GM03348 (cell line): ENCODE results near the gene TRNAU1AP.
"Not testable (repeated sequence)": the region's sequence is repeated elsewhere in the genome, so short reads cannot be mapped to it uniquely, and the experiment has no call there.

Experiments used
- DNase-seq: peaks from one replicate; pipeline ENCODE4 v3.0.0; 2012; ENCODE audit warnings: low spot score

The TRNAU1AP gene

GRCh38 chr1:28577052-28577678 lies 24.3 kb downstream of the TRNAU1AP start:
- no peak for DNase-seq

GRCh38 chr1:28577738-28578536 lies 25.1 kb downstream of the TRNAU1AP start:
- DNase-seq: no peak

DNA sequence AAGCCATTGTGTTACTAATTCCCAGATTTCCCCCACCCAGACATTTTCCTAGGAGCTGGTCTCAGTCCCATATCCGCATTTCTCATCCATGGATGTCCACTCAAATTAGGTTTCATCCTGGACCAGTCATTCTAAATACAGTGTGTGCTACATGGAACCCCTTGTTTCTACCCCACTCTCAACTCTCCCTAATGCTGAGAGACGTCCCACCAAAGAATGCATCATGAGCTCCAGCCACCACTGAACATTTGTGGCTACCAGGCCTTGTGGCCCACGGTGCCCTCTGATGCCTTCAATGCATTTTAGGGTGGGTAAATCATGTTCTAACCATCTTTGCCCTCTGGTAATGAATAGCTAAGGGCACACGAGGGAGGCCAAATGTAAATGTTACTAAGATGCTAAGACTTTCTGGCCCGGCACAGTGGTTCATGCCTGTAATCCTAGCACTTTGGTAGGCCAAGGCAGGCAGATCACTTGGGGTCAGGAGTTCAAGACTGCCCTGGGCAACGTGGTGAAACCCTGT lies 25.9 kb downstream of the TRNAU1AP start:
- no peak for DNase-seq

DNA sequence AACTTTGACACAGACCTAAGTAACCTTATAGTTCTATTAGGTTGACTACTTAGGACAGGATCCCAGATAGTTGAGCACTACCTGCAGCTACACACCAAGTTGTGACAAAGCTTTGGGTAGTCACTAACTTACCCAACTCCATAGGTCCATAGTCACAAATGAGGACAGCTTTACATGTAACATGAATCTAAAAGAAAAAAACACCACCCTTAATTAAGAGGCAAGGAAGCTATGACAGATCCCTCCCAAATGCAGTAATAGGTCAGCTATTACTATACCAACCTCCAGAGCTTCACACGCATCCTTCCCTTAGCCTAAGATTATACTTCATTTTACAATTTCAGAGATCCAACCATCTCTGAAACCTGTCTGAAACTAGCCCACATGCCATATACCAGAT lies 26.5 kb downstream of the TRNAU1AP start:
- no peak for DNase-seq

- peak; percentile 39 for DNase-seq
These were observed 28.0 kb downstream of the TRNAU1AP start for GRCh38 chr1:28580722-28581530.

DNA sequence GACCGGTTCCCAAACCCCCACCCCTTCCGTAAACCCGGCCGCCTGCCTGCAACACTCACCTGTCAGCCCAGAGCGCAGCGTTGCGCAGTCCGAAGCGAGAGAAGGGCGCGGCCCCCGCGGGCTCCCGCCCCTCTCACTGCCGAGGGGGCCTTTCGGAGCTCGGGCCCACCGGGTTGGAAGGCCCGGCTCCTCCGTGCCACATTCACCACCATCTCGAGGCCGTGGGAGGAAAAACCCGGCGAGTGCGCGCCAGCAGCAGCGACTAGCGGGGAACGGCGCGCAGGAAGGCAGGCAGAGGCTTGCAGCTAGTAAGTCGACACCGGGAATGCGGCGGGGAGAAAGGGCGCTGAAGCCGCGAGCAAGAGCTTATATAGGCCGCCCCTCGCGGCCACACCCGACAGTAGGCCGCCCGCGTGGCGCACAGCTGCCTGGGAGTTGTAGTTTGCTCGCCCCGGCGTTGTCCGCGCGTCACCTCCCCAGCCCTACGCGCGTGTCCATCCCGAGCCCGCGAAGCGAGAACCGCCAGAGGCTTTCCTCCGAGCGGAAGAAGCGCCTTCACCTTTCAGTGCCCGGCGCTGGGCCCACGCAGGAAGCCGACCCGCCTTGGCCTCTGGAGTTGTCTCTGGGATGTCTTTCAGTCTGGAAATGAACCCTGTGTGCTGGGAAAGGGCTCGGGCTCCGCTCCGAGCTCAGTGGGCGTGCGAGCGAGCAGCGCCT lies 28.8 kb downstream of the TRNAU1AP start:
- DNase-seq: peak; percentile 98

GRCh38 chr1:28582248-28582615 lies 29.3 kb downstream of the TRNAU1AP start:
- peak; percentile 62 for DNase-seq

DNA sequence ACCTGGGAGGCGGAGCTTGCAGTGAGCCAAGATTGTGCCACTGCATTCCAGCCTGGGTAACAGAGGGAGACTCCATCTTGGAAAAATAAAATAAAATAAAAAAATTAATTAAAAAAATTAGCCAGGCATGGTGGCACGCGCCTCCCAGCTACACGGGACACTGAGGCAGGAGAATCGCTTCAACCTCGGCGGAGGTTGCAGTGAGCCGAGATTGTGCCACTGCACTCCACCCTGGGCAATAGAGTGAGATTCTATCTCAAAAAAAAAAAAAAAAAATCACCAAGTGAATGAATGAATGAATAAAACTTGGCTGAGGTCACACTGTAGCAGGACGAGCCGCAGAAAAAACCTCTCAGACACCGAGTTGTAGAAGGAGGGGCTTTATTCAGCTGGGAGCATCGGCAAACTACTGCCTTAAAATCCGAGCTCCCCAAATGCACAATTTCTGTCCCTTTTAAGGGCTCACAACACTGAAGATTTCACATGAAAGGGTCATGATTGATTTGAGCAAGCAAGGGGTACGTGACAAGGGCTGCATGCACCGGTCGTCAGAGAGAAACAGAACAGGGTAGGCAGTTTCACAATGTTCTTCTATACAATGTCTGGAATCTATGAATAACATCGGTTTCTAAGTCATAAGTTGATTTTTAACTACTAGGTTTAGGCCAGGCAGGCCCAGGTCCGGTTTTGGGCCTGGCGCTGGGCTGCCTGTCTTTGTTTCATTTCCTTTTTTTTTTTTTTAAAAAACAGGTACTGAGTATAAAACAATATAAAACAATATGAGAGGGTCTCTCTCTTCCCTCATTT lies 33.9 kb downstream of the TRNAU1AP start:
- not testable (repeated sequence) for DNase-seq

DNA sequence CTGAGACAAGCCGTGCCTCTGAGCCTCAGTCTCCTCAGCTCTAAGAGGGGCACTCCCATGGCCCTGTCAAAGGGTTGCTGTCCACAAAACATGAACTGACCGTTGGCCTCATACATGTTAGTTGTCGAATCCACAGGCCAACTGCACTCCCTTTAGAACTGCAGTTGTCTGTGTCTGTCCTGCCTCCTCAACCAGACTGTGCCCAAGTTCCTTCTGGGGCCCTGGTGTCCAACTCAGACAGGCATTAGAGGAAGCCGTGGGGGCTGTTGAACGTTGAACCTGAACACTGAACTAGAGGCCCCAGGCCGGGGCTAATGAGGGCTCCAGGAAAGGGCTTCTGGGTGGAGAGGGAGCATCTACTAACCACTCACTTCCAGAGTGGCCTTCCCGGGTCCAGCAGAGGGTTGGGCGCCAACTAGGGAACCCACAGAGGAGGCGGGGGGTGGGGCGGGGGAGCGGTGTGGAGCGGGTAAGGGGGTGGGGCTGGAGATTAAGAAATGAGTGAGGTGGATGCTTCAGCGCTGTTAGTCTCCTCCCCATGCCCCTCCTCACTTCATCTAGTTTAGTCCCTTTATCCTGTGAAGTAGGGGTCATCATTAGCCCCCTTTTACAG lies 38.9 kb downstream of the TRNAU1AP start, which contains the start of gene RAB42:
Gene RAB42 (plus strand): TSS at position 558 of the 613 bp plus-strand sequence. CDS start 247 bp downstream, outside the sequence.
- DNase-seq: peak; percentile 61

- peak; percentile 79 for DNase-seq
These were observed 39.6 kb downstream of the TRNAU1AP start for GRCh38 chr1:28592321-28593071.

DNA sequence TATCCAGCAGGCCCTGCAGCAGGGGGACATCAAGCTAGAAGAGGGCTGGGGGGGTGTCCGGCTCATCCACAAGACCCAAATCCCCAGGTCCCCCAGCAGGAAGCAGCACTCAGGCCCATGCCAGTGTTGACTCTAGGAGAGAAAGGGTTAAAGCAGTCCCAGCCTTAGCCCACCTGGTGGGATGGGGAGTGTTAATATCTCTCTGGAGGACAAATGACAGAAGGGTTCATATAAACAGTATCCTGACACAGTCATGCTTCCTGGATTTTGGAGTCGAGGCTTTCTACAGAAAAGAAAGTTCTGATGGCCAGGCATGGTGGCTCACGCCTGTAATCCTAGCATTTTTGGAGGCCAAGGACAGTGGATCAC lies 41.1 kb downstream of the TRNAU1AP start:
- not testable (repeated sequence) for DNase-seq

DNA sequence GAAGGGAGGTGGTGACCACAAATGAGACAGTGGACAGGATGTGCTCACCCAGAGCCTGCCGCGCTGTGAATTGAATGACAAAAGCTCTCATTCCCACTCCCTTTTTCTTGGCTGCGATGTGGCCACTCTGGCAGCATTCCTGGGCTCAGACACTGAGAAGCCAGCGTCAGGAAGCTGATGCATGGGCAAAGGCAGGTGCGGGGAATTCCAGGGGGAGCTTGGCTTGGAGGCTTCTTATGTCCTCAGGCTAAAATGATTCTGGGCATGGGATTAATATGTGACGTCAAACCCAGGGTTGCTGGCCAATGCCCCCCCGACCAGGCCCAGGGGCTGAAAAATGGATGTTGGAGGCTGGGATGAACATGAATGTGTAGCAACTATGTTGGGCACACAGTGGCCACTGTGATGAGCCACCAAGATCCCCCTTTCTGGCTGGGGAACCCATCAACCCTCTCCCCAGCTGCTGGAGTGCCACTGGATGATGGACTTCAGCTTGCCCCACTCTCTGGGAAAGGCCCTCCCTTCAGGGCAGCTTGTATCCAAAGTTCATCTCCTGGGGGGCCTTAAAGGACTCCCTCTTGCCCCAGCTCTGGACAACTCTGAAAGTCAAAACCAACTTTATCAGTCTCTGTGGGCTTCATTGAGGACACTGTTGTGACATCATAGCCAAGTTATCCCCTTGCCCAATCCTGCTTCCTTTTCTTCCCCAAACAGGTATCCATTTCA lies 42.0 kb downstream of the TRNAU1AP start:
- peak; percentile 22 for DNase-seq

GRCh38 chr1:28595412-28596191 lies 42.7 kb downstream of the TRNAU1AP start:
- no peak for DNase-seq

DNA sequence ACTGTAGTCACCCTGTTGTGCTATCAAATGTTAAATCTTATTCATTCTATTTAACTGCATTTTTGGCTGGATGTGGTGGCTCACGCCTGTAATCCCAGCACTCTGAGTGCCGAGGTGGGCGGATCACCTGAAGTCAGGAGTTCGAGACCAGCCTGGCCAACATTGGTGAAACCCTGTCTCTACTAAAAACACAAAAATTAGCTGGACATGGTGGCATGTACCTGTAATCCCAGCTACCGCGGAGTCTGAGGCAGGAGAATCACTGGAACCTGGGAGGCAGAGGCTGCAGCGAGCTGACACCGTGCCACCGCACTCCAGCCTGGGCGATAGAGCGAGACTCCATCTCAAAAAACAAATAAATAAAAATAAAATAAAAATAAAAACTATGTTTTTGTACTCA lies 43.4 kb downstream of the TRNAU1AP start:
- not testable (repeated sequence) for DNase-seq

DNA sequence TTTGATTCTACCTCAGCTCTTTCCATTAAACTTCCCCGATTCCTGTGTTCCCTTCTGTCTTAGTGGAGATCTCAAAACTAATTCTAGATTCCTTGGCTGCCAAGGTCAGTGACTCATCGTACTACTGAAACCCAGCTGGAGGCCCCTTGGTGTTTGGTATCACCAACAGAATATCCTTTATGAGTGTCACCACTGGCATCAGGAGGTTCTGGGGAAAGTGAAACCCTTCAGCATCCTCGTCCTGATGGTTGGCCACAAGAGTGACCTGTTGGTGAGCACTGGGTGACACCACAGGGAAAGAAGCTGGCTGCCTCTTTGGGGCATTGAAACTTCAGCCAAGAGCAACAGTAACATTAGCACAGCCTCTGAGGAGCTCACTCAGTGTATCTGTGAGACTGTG lies 48.8 kb downstream of the TRNAU1AP start:
- peak; percentile 82 for DNase-seq

GRCh38 chr1:28602536-28603439 lies 49.9 kb downstream of the TRNAU1AP start:
- DNase-seq: peak; percentile 80

GRCh38 chr1:28604411-28604810 lies 51.5 kb downstream of the TRNAU1AP start:
- no peak for DNase-seq
